Hematopoietic multipotent progenitor cell treated with erythropoietin and hydrocortisone succinate and interleukin-3 and kit ligand, for 17 days (in vitro differentiated cells): ENCODE measurements around the gene PCP2.
A peak's percentile ranks its signal among the peaks of the same experiment; 100 is the strongest.

ENCODE experiments used
- DNase-seq: peaks from one replicate; pipeline ENCODE4 v3.0.0-alpha.2; 2015; ENCODE audit warnings: low spot score

PCP2 gene

GRCh38 chr19:7633698-7634097, at the start of gene PCP2:
TSS of gene PCP2 (minus strand) at chr19:7633719. CDS start at chr19:7633457, 262 bp downstream.
- DNase-seq = no peak

- DNase-seq = no peak
Observed at GRCh38 chr19:7682175-7682855, 48.8 kb upstream of the PCP2 start.

GRCh38 chr19:7681340-7682174, 48.0 kb upstream of the PCP2 start:
- peak; percentile 60 for DNase-seq

GRCh38 chr19:7680606-7681339, 47.3 kb upstream of the PCP2 start, which contains the start of gene TRAPPC5:
TSS of gene TRAPPC5 (plus strand) at chr19:7680833. CDS start at chr19:7682254, 1,421 bp downstream.
- peak; percentile 91 for DNase-seq

GRCh38 chr19:7679771-7680605, 46.5 kb upstream of the PCP2 start:
- DNase-seq = no peak

- DNase-seq = peak; percentile 83
Observed at GRCh38 chr19:7678971-7679751, 45.6 kb upstream of the PCP2 start.

- peak; percentile 11 for DNase-seq
Observed at GRCh38 chr19:7677669-7678311, 44.3 kb upstream of the PCP2 start.

- no peak for DNase-seq
Observed at GRCh38 chr19:7676854-7677253, 43.3 kb upstream of the PCP2 start, which contains the start of gene MCEMP1. TSS of gene MCEMP1 (plus strand) at chr19:7677090. CDS start at chr19:7677121, 31 bp downstream.

GRCh38 chr19:7676376-7676775, 42.9 kb upstream of the PCP2 start:
- DNase-seq = no peak

- DNase-seq = peak; percentile 53
Observed at GRCh38 chr19:7674010-7675005, 40.8 kb upstream of the PCP2 start.

- DNase-seq = no peak
Observed at GRCh38 chr19:7672522-7672921, 39.0 kb upstream of the PCP2 start.

GRCh38 chr19:7670790-7671189, 37.3 kb upstream of the PCP2 start:
- DNase-seq = no peak

GRCh38 chr19:7670150-7670783, 36.7 kb upstream of the PCP2 start:
- no peak for DNase-seq

GRCh38 chr19:7669641-7670040, 36.1 kb upstream of the PCP2 start:
- no peak for DNase-seq

GRCh38 chr19:7668842-7669241, 35.3 kb upstream of the PCP2 start, which contains the start of gene RETN:
TSS of gene RETN (plus strand) at chr19:7669049. CDS start at chr19:7669327, 278 bp downstream.
- no peak for DNase-seq

- DNase-seq = no peak
Observed at GRCh38 chr19:7665076-7665475, 31.6 kb upstream of the PCP2 start.

- no peak for DNase-seq
Observed at GRCh38 chr19:7663706-7664105, 30.2 kb upstream of the PCP2 start.

GRCh38 chr19:7662657-7663056, 29.1 kb upstream of the PCP2 start:
- DNase-seq = no peak
